ENCODE measurements around the gene CRIM1. TPM values are rescaled to one million over a fixed set of nuclear protein-coding genes. Genes with fewer than 3 reads are reported as not detected.

CRIM1 gene
- total RNA-seq, 1 experiment from 2014 or later = 24.1 TPM

- TF ChIP-seq GABPB1 (CRISPR knock-in tag; IDR thresholded peaks at IDR 0.05) (peak; percentile 32; the same call in 1 of the 2 replicates), USF1 (CRISPR knock-in tag; IDR thresholded peaks at IDR 0.05) (no peak), MYBL2 (CRISPR knock-in tag; IDR thresholded peaks at IDR 0.05) (0 out of 2 replicates have a peak, but pooled peaks have one; percentile 51)
These were observed 1.6 kb downstream of the CRIM1 start (continued) for GRCh38 chr2:36356990-36357846.

- H3K4me3 Mint-ChIP-seq = peak overlapping the region; percentile 98
- peaks cover 19% of the 10 kb centered on the region for H3K27me3 Mint-ChIP-seq (ENCODE audit: low read depth)
- POLR2A ChIA-PET = interaction anchor here (0.9 kb wide), 1 partner anchor 102 kb away, joined by 4 read pairs; no protein-coding TSS in a partner anchor
- peak; percentile 44 for ATAC-seq
- DNase-seq (ENCODE audit: low spot score) = no peak
- TF ChIP-seq MLX (CRISPR knock-in tag; IDR thresholded peaks at IDR 0.05) (no peak), PRDM15 (CRISPR knock-in tag; IDR thresholded peaks at IDR 0.05) (no peak), CREB1 (CRISPR knock-in tag; IDR thresholded peaks at IDR 0.05) (no peak), FOXP4 (CRISPR knock-in tag; IDR thresholded peaks at IDR 0.05) (no peak), E2F4 (CRISPR knock-in tag; IDR thresholded peaks at IDR 0.05; ENCODE audit: borderline replicate concordance, low read depth) (no peak), ZNF138 (CRISPR knock-in tag; conservative IDR thresholded peaks at IDR 0.05) (0 out of 2 replicates have a peak, but pooled peaks have one; percentile 0), HMGA2 (CRISPR knock-in tag; IDR thresholded peaks at IDR 0.05) (no peak), GRHL2 (CRISPR knock-in tag; IDR thresholded peaks at IDR 0.05; ENCODE audit: insufficient replicate concordance, severe bottlenecking) (no peak), NR1H2 (CRISPR knock-in tag; IDR thresholded peaks at IDR 0.05) (no peak), GABPB1 (CRISPR knock-in tag; IDR thresholded peaks at IDR 0.05) (peak; percentile 25; the same call in 1 of the 2 replicates), MYBL2 (CRISPR knock-in tag; IDR thresholded peaks at IDR 0.05) (no peak), ZNF416 (CRISPR knock-in tag; IDR thresholded peaks at IDR 0.05) (no peak)
- CTCF ChIA-PET = interaction anchor here (0.7 to 7.1 kb wide), 10 partner anchors 8 to 131 kb away, joined by 3 to 62 read pairs (median 4); no protein-coding TSS in a partner anchor
- H3K36me3 Mint-ChIP-seq = no peaks in the 10 kb centered on the region
- H3K27ac Mint-ChIP-seq = peak overlapping the region; percentile 67
- peaks cover 72% of the 10 kb centered on the region for H3K4me1 Mint-ChIP-seq
- no peaks in the 10 kb centered on the region for H3K9me3 Mint-ChIP-seq
These were observed 2.5 kb downstream of the CRIM1 start for GRCh38 chr2:36357847-36358659.
